Measurements from ENCODE around the gene CREB3L2.
A peak's percentile ranks its signal among the peaks of the same experiment; 100 is the strongest.
"Not testable (repeated sequence)": the region's sequence is repeated elsewhere in the genome, so short reads cannot be mapped to it uniquely, and the experiment has no call there.

CREB3L2 gene

DNA sequence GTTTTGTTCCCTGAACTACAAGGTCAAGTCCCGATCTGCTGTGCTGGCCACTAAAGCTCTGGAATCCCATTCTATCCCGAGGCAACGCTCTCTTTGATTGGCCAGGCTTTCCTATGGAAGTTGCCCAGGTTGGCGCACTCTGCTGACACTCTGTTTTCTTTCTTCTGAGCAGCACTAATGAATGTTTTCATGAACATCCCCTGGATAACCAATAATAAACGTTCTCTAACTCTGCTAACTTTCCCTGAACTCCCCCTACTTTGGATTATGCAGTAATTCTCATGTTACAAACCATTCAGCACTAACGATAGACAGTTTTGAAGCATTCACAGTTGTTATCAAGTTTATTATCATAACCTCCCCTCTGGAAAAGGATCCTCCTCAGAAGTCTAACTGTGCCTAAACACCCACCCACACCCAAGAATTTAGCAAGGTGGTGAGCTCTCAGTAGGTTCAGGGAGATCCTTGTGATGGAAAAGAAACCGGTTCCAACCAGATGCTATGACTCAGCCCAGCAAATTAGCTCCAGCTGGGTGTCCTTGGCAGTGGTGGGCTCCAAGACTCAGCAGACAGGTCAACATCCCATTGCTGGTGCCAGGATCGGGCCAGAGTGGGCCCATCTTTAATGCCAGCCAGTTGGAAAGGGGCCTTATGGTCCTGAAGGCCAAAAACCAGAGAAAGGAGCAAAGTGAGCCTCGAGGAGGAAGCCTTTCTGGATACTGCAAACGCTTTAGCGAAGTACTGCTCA is 68.4 kb downstream of the CREB3L2 start:
- DNase-seq (ENCODE audit: low read depth in 2 of 2) = no peak

GRCh38 chr7:137932881-137933269 is 69.0 kb downstream of the CREB3L2 start:
- no peak for DNase-seq (ENCODE audit: low read depth in 2 of 2)

DNA sequence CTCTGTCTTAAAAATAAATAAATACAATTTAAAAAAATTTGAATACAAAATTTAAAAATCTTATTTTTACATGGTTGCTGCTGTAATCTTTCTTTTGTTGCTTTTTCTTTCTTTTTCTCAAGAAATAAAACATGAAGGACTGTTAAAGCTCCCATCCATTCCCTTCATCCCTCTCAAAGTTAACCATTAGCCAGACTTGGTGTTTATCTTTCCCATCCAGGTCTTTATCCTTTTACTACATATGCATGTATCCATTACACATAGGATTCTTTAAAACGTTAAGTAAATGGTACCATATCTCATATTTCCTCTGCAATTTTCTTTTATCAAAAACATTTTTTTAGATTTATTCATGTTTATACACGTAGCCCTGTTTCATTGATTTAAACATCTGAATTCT is 70.1 kb downstream of the CREB3L2 start:
- no peak for DNase-seq (ENCODE audit: low read depth in 2 of 2)

GRCh38 chr7:137930581-137930980 is 71.3 kb downstream of the CREB3L2 start:
- DNase-seq (ENCODE audit: low read depth in 2 of 2) = peak; percentile 66 to 72

GRCh38 chr7:137928626-137929025 is 73.3 kb downstream of the CREB3L2 start:
- no peak for DNase-seq (ENCODE audit: low read depth in 2 of 2)

GRCh38 chr7:137927386-137927785 is 74.5 kb downstream of the CREB3L2 start:
- no peak for DNase-seq (ENCODE audit: low read depth in 2 of 2)

DNA sequence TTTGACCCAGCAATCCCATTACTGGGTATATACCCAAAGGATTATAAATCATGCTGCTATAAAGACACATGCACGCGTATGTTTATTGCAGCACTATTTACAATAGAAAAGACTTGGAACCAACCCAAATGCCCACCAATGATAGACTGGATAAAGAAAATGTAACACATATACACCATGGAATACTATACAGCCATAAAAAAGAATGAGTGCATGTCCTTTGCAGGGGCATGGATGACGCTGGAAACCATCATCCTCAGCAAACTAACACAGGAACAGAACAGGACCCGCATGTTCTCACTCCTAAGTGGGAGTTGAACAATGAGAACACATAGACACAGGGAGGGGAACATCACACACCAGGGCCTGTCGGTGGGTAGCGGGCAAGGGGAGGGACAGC is 75.7 kb downstream of the CREB3L2 start:
- DNase-seq (ENCODE audit: low read depth in 2 of 2) = not testable (repeated sequence)

DNA sequence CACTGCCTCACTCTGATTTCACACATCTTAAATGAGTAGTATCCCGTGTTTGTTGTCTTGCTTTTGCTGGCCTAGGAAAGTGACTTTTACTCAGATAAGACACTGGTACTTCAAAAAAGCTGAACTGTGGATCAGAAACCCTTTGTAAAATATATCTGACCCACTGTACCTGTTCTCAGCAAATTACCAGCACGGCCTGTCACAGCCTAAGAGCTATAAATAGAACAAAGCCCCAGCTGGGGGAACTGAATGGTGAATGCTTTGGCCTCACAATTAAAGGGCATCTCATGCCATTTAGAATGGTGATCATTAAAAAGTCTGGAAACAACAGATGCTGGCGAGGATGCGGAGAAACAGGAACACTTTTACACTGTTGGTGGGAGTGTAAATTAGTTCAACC is 76.1 kb downstream of the CREB3L2 start:
- no peak for DNase-seq (ENCODE audit: low read depth in 2 of 2)

DNA sequence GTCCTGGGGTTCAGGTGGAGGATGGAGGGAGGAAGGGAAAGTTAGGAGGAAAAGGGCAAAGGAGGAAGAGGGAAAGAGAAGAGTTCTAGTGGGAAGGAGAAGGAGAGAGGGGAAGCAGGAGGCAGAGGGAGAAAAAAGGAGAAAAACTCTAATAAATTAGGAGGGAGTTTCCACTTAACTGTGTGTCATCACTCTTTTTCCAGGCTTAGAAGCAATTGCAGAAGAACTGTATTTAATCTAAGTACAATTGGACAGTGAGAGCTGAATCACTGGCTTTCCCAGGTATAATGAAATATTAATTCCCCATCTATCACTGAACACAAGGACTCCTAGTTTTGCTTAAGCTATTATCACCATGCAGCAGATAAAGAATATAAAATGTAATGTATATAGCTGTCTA is 76.8 kb downstream of the CREB3L2 start:
- no peak for DNase-seq (ENCODE audit: low read depth in 2 of 2)

DNA sequence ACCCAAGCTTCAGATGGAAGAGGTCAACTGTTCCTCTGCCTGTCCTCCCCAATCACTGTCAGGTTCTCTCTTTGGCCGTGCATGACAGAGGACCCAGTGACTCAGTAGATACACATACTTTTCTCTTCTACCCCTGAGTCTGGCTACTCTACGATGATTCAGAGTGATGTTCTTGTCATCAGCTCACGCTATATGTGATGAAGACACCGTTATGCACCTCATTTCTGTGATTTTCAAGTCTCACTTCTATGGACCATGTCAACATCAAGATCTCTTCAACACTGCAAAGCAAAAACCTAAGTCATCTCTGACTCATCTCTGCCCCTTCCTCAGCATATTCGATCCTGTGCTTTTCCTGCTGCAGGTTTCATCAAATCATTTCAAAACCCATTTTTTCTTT is 78.5 kb downstream of the CREB3L2 start:
- no peak for DNase-seq (ENCODE audit: low read depth in 2 of 2)

GRCh38 chr7:137920637-137921399 is 81.1 kb downstream of the CREB3L2 start:
- no peak for DNase-seq (ENCODE audit: low read depth in 2 of 2)

GRCh38 chr7:137919987-137920386 is 81.9 kb downstream of the CREB3L2 start:
- DNase-seq (ENCODE audit: low read depth in 2 of 2) = no peak

- no peak for DNase-seq (ENCODE audit: low read depth in 2 of 2)
Observed at GRCh38 chr7:137916980-137917645, 84.8 kb downstream of the CREB3L2 start.

GRCh38 chr7:137916564-137916963 is 85.3 kb downstream of the CREB3L2 start:
- no peak for DNase-seq (ENCODE audit: low read depth in 2 of 2)

GRCh38 chr7:137915266-137915665 is 86.6 kb downstream of the CREB3L2 start:
- DNase-seq (ENCODE audit: low read depth in 2 of 2) = no peak

GRCh38 chr7:137913985-137914384 is 87.9 kb downstream of the CREB3L2 start:
- no peak for DNase-seq (ENCODE audit: low read depth in 2 of 2)

- DNase-seq (ENCODE audit: low read depth in 2 of 2) = no peak
Observed at GRCh38 chr7:137909042-137909441, 92.8 kb downstream of the CREB3L2 start.

- DNase-seq (ENCODE audit: low read depth in 2 of 2) = no peak
Observed at GRCh38 chr7:137908106-137908505, 93.8 kb downstream of the CREB3L2 start.

- not testable (repeated sequence) for DNase-seq (ENCODE audit: low read depth in 2 of 2)
Observed at GRCh38 chr7:137906636-137907035, 95.2 kb downstream of the CREB3L2 start.

DNA sequence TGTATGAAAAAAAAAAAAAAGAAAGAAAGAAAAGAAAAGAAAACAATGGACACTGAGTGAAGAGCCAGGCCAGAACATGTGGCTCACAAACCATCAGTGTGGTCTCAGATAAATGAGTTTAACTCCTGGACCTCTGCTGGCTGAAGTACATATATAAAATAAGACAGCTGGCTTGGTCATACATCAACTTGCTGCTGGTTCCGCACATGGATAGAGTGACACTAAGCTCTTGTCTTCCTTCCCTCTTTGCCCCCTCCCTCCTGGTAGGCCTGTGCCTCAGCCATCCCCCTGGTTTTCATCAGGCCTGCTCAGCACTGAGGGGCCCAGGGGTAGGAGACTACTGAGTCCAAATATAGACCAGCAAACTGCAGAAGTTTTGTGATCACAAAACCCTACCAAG is 97.1 kb downstream of the CREB3L2 start:
- no peak for DNase-seq (ENCODE audit: low read depth in 2 of 2)

- DNase-seq (ENCODE audit: low read depth in 2 of 2) = peak; percentile 43 to 51
Observed at GRCh38 chr7:137903382-137904169, 98.3 kb downstream of the CREB3L2 start.

- DNase-seq (ENCODE audit: low read depth in 2 of 2) = no peak
Observed at GRCh38 chr7:137900137-137900536, 101.7 kb downstream of the CREB3L2 start.

Measured in fibroblast of skin of left quadriceps (primary cell).